ENCODE results near the gene IDH2. TPM values are rescaled to one million over a fixed set of nuclear protein-coding genes. Genes with fewer than 3 reads are reported as not detected.
A peak's percentile ranks its signal among the peaks of the same experiment; 100 is the strongest.

IDH2 gene
- total RNA-seq, 6 experiments from 2014 or later, result 115 to 371 (median 261) TPM

- TF ChIP-seq CTCF (IDR thresholded peaks at IDR 0.05) (no peak), POLR2A (IDR thresholded peaks at IDR 0.05) (no peak)
- peaks cover 0 to 16% (median 5%) of the 10 kb centered on the region in 4 donors for H3K4me1 ChIP-seq
- ATAC-seq, result peak; percentile 43 to 62 (median 49)
- H3K9me3 ChIP-seq, result no peaks in the 10 kb centered on the region
- no peaks in the 10 kb centered on the region for H3K36me3 ChIP-seq
- H3K27me3 ChIP-seq, result no peaks in the 10 kb centered on the region
- DNase-seq, result no peak
- WGBS (ENCODE audit: insufficient coverage, low coverage, low lambda C conversion rate, missing lambda C conversion rate), result 10% methylated on average over 3 of the region's 7 CpGs
- intact Hi-C loops (cut with DNase I), result no loop called here
- H3K27ac ChIP-seq, result peak overlapping the region in 2 of 3 donors; percentile 29 to 43
- H3K4me3 ChIP-seq, result no peak overlapping the region
These were observed 47.6 kb downstream of the IDH2 start for GRCh38 chr15:90054618-90055097.

GRCh38 chr15:90053685-90054466, 48.4 kb downstream of the IDH2 start:
- Histone ChIP-seq H3K27me3 (no peaks in the 10 kb centered on the region), H3K4me3 (no peak overlapping the region), H3K9me3 (no peaks in the 10 kb centered on the region), H3K4me1 (peaks cover 0 to 16% (median 5%) of the 10 kb centered on the region in 4 donors), H3K36me3 (no peaks in the 10 kb centered on the region), H3K27ac (peak overlapping the region in 2 of 3 donors; percentile 29 to 43)
- DNase-seq (no peak), ATAC-seq (no peak)
- WGBS (ENCODE audit: insufficient coverage, low coverage, low lambda C conversion rate, missing lambda C conversion rate), result 75% methylated on average over 10 of the region's 14 CpGs
- intact Hi-C loops (cut with DNase I), result no loop called here
- TF ChIP-seq CTCF (IDR thresholded peaks at IDR 0.05) (no peak), POLR2A (IDR thresholded peaks at IDR 0.05) (no peak)

GRCh38 chr15:90051874-90052273, 50.4 kb downstream of the IDH2 start:
- H3K4me3 ChIP-seq, result no peak overlapping the region
- no peak overlapping the region for H3K27ac ChIP-seq

More at GRCh38 chr15:90051874-90052273, 50.4 kb downstream of the IDH2 start:
- intact Hi-C loops (cut with DNase I), result no loop called here
- Histone ChIP-seq H3K4me1 (peaks cover 0 to 21% (median 5%) of the 10 kb centered on the region in 4 donors), H3K9me3 (no peaks in the 10 kb centered on the region), H3K27me3 (no peaks in the 10 kb centered on the region), H3K36me3 (no peaks in the 10 kb centered on the region)
- TF ChIP-seq CTCF (IDR thresholded peaks at IDR 0.05), result no peak
- TF ChIP-seq POLR2A (IDR thresholded peaks at IDR 0.05), result no peak
- ATAC-seq, result no peak
- 61% methylated on average over 3 of the region's 5 CpGs for WGBS (ENCODE audit: insufficient coverage, low coverage, low lambda C conversion rate, missing lambda C conversion rate)
- no peak for DNase-seq
